Measurements from ENCODE around the gene PTEN. TPM values are rescaled to one million over a fixed set of nuclear protein-coding genes. Genes with fewer than 3 reads are reported as not detected.

PTEN gene
- polyA plus RNA-seq, 1 experiment: 29.6 TPM

DNA sequence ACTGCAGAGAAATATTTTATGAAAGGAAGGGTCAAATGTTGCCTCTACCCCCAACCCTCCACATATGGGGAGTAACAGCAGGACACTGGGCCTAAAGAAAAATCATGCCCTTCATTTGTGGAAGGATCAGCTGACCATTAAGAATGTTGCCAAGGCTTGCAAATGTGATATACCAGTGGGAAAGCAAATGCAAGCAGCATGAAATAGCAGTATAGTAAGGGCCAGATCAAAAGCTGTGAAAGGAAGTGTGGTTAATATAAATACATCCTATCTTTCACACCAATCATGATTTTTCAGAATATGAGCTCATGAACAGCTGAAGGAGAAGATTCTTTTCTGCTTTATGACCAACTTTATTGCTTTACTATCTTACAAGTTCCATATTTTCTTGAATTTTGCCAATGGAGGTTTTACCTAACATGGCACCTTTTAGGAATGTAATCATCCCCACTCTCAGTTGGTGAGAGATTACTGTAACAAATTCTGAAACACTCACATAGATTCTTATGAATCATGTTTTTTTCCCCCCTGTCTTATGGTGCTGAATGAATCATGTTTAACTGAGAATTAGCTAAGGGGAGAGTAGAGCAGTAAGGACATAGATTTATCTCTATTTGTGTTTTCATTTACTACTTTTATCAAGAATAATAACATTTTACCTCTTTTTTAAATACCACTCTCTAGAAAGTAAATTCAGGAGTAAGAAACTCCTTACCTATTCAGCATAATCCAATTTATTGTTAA is 33.3 kb upstream of the PTEN start:
- Histone ChIP-seq H3K36me3 (ENCODE audit: control insufficient read depth, insufficient read depth, low read length) (no peaks in the 10 kb centered on the region), H3K4me3 (ENCODE audit: low read depth, low read length) (no peak overlapping the region), H3K27me3 (ENCODE audit: control insufficient read depth, insufficient read depth, low read length) (no peaks in the 10 kb centered on the region)
- DNase-seq (ENCODE audit: low read depth): no peak
- ChIA-PET CTCF (interaction anchor here (0.6 to 1.7 kb wide), 2 partner anchors 538 to 559 kb away, joined by 3 to 5 read pairs; no protein-coding TSS in a partner anchor), POLR2A (no interaction called here)
- TF ChIP-seq CTCF (IDR thresholded peaks at IDR 0.05; ENCODE audit: insufficient read depth, low read depth, low read length): no peak

GRCh38 chr10:87836098-87836497 is 27.3 kb upstream of the PTEN start:
- Histone ChIP-seq H3K27me3 (ENCODE audit: control insufficient read depth, insufficient read depth, low read length) (no peaks in the 10 kb centered on the region), H3K36me3 (ENCODE audit: control insufficient read depth, insufficient read depth, low read length) (no peaks in the 10 kb centered on the region), H3K4me3 (ENCODE audit: low read depth, low read length) (no peak overlapping the region)
- CTCF ChIA-PET: no interaction called here
- POLR2A ChIA-PET: no interaction called here
- no peak for DNase-seq (ENCODE audit: low read depth)
- TF ChIP-seq CTCF (IDR thresholded peaks at IDR 0.05; ENCODE audit: insufficient read depth, low read depth, low read length): no peak

DNA sequence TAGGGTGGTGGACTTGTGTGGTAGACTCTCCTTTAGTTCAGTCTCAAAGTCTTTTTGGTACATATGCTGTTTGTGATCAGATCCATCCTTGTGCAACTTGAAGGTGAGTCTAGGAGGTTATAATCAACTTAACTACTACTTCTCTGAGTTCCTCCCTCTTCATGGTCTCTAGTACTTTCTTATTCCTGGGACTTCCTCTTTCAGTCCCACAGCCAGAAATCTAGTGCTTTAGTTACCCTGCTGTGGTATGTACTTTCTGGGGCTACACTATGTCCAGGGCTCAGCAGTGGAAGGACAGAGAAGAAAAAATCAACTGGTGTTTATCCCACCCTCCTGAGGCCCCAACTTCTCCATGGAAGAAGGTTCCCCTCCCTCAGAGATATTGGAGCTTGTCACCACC is 26.0 kb upstream of the PTEN start:
- CTCF ChIA-PET: no interaction called here
- no peaks in the 10 kb centered on the region for H3K36me3 ChIP-seq (ENCODE audit: control insufficient read depth, insufficient read depth, low read length)
- POLR2A ChIA-PET: no interaction called here
- no peak overlapping the region for H3K4me3 ChIP-seq (ENCODE audit: low read depth, low read length)
- no peaks in the 10 kb centered on the region for H3K27me3 ChIP-seq (ENCODE audit: control insufficient read depth, insufficient read depth, low read length)
- DNase-seq (ENCODE audit: low read depth): no peak
- TF ChIP-seq CTCF (IDR thresholded peaks at IDR 0.05; ENCODE audit: insufficient read depth, low read depth, low read length): no peak

GRCh38 chr10:87838650-87839049 is 24.8 kb upstream of the PTEN start:
- ChIA-PET CTCF (interaction anchor here (0.8 to 1.3 kb wide), 2 partner anchors 11 to 13 kb away, joined by 4 to 11 read pairs; no protein-coding TSS in a partner anchor), POLR2A (no interaction called here)
- H3K27me3 ChIP-seq (ENCODE audit: control insufficient read depth, insufficient read depth, low read length): no peaks in the 10 kb centered on the region
- no peak overlapping the region for H3K4me3 ChIP-seq (ENCODE audit: low read depth, low read length)
- H3K36me3 ChIP-seq (ENCODE audit: control insufficient read depth, insufficient read depth, low read length): no peaks in the 10 kb centered on the region
- no peak for DNase-seq (ENCODE audit: low read depth)
- TF ChIP-seq CTCF (IDR thresholded peaks at IDR 0.05; ENCODE audit: insufficient read depth, low read depth, low read length): no peak

DNA sequence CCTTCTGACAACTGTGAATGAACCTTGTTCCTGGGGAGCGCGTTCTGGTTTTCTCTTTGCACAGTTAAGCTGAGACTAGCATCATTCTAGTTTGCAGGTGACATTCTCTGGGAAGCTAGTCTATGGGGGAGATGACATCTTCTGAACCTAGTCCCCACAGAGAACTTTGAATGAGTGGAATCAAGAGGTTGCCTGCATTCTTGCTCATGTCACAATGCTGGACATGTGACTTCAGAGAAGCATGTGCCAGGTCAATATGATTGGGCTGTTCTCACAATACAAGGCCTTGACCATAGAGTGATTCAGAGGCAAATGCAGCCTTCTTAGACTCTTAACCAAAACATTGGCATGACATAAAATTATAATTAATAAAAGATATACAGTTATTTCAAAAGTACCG is 22.2 kb upstream of the PTEN start:
- no peak for TF ChIP-seq CTCF (IDR thresholded peaks at IDR 0.05; ENCODE audit: insufficient read depth, low read depth, low read length)
- no peak for DNase-seq (ENCODE audit: low read depth)
- ChIA-PET POLR2A (no interaction called here), CTCF (no interaction called here)
- Histone ChIP-seq H3K27me3 (ENCODE audit: control insufficient read depth, insufficient read depth, low read length) (no peaks in the 10 kb centered on the region), H3K36me3 (ENCODE audit: control insufficient read depth, insufficient read depth, low read length) (no peaks in the 10 kb centered on the region), H3K4me3 (ENCODE audit: low read depth, low read length) (no peak overlapping the region)
